Measurements from ENCODE around the gene GMDS.

Gene GMDS

GRCh38 chr6:2173203-2173961 is 72.0 kb downstream of the GMDS start:
- DNase-seq = no peak

- DNase-seq = no peak
Observed at GRCh38 chr6:2171728-2172127, 73.7 kb downstream of the GMDS start.

- no peak for DNase-seq
Observed at GRCh38 chr6:2168480-2168879, 76.9 kb downstream of the GMDS start.

- DNase-seq = no peak
Observed at GRCh38 chr6:2166717-2167116, 78.7 kb downstream of the GMDS start.

- DNase-seq = no peak
Observed at GRCh38 chr6:2165286-2165685, 80.1 kb downstream of the GMDS start.

- DNase-seq = no peak
Observed at GRCh38 chr6:2164481-2164880, 80.9 kb downstream of the GMDS start.

- DNase-seq = no peak
Observed at GRCh38 chr6:2162079-2162445, 83.3 kb downstream of the GMDS start.

GRCh38 chr6:2158596-2159271 is 86.7 kb downstream of the GMDS start:
- no peak for DNase-seq

- DNase-seq = no peak
Observed at GRCh38 chr6:2157441-2158127, 87.8 kb downstream of the GMDS start.

- DNase-seq = no peak
Observed at GRCh38 chr6:2155206-2155605, 90.2 kb downstream of the GMDS start.

- DNase-seq = no peak
Observed at GRCh38 chr6:2149361-2150006, 95.9 kb downstream of the GMDS start.

GRCh38 chr6:2148748-2149147 is 96.7 kb downstream of the GMDS start:
- no peak for DNase-seq

GRCh38 chr6:2147766-2148448 is 97.5 kb downstream of the GMDS start:
- DNase-seq = no peak

GRCh38 chr6:2147261-2147660 is 98.1 kb downstream of the GMDS start:
- DNase-seq = no peak

- no peak for DNase-seq
Observed at GRCh38 chr6:2144210-2144609, 101.2 kb downstream of the GMDS start.

GRCh38 chr6:2141644-2142290 is 103.6 kb downstream of the GMDS start:
- DNase-seq = no peak

- no peak for DNase-seq
Observed at GRCh38 chr6:2140438-2141128, 104.8 kb downstream of the GMDS start.

- DNase-seq = no peak
Observed at GRCh38 chr6:2135401-2135800, 110.0 kb downstream of the GMDS start.

GRCh38 chr6:2134554-2134953 is 110.9 kb downstream of the GMDS start:
- DNase-seq = no peak

- no peak for DNase-seq
Observed at GRCh38 chr6:2133716-2134310, 111.6 kb downstream of the GMDS start.

GRCh38 chr6:2132916-2133315 is 112.5 kb downstream of the GMDS start:
- DNase-seq = no peak
